OCI-LY3 (cell line): ENCODE measurements around the gene PLXNC1.

Source experiments
- H2AFZ ChIP-seq: fragments of 200-600, 300-600 bp; shearing (Covaris generic); 2 replicates; pipeline ENCODE4 v1.6.0; 2014; ENCODE audit warnings: antibody characterized with exemption, low read depth, low read length
- H3K27ac ChIP-seq: fragments of 200-600, 300-600 bp; sonication (generic); 2 replicates; pipeline ENCODE4 v1.5.1; 2014; ENCODE audit warnings: mild to moderate bottlenecking, low read length, moderate library complexity, mixed read lengths
- H3K27me3 ChIP-seq: fragments of 200-600, 300-600 bp; sonication (generic); 2 replicates; pipeline ENCODE4 v1.6.1; 2014; ENCODE audit warnings: low read depth, low read length, mixed read lengths
- H3K36me3 ChIP-seq: fragments of 200-600, 300-600 bp; sonication (generic); replicated peaks from 2 replicates; pipeline ENCODE3; 2014; ENCODE audit warnings: low read depth, low read length, mixed read lengths
- H3K4me1 ChIP-seq: fragments of 300-600, 200-600 bp; sonication (generic); 2 replicates; pipeline ENCODE4 v1.6.1; 2014; ENCODE audit warnings: low read length, mixed read lengths
- H3K4me2 ChIP-seq: fragments of 200-600, 300-600 bp; sonication (generic); 2 replicates; pipeline ENCODE4 v1.6.1; 2014; ENCODE audit warnings: low read length, mixed read lengths
- H3K4me3 ChIP-seq: fragments of 300-600, 200-600 bp; sonication (generic); 2 replicates; pipeline ENCODE4 v1.5.1; 2014; ENCODE audit warnings: antibody characterized with exemption, mild to moderate bottlenecking, low read length, moderate library complexity
- H3K79me2 ChIP-seq: fragments of 300-600, 200-600 bp; shearing (Covaris generic); 2 replicates; pipeline ENCODE4 v1.6.1; 2014; ENCODE audit warnings: mild to moderate bottlenecking, low read length, mixed read lengths
- H3K9ac ChIP-seq: fragments of 300-600, 200-600 bp; shearing (Covaris generic); 2 replicates; pipeline ENCODE4 v1.6.0; 2014; ENCODE audit warnings: mild to moderate bottlenecking, low read length, moderate library complexity
- H3K9me3 ChIP-seq: fragments of 200-600, 300-600 bp; shearing (Covaris generic); 2 replicates; pipeline ENCODE4 v1.6.1; 2014; ENCODE audit warnings: low read length, mixed read lengths; ENCODE audit not compliant: insufficient read depth
- H4K20me1 ChIP-seq: fragments of 200-600, 300-600 bp; sonication (generic); 2 replicates; pipeline ENCODE4 v1.6.1; 2016; ENCODE audit warnings: low read length, mixed read lengths; ENCODE audit not compliant: insufficient read depth
- EZH2phosphoT487 ChIP-seq: fragments of 200-600 bp; shearing (Covaris generic); IDR thresholded peaks from 2 replicates; pipeline ENCODE4 v1.6.1; 2018; ENCODE audit warnings: antibody characterized with exemption, mixed run types, low read depth
- TF ChIP-seq, protein P1 (sequence below): fragments of 200-600, 300-600 bp; sonication (generic); IDR thresholded peaks from 2 replicates; pipeline ENCODE4 v1.5.1; 2014; ENCODE audit warnings: antibody characterized with exemption, low read length, low read depth

PLXNC1 gene

DNA sequence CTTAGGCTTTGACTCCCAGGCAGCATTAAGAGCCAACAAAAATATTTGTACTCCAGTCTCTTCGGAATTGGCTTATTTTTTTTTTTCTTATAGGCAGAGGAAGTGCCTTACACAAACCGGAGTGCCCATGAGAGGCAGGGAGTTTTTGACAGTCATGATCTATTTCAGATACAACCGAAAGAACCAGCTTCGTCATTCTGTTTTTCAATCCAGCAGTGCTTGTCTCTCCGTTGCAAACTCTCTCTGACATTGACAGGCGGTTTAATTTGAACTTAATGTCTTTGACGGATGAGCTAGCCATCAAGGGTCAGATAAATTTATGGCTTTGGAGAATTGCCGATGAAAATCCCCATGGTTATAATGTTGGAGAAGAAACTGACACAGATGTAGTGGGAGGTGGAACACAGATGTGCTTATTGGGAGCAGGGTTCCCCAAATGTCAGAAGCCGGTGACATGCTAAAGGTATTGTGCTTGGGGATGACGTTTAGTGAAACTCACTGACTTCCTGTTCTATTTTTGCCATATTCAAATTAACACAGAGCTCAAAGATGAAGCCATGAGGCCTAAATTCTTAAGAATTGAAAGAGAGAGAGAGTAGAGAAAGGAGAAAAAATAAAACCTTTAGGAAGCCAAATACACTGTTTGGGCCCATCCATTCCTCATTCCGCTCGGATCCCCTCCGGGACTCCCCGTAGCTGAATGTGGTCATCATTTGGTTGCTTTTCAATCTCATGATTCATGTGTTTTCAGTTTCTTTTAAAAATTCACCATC, 59.7 kb downstream of the PLXNC1 start:
- no peak for TF ChIP-seq EZH2phosphoT487
- TF ChIP-seq, protein P1, sequence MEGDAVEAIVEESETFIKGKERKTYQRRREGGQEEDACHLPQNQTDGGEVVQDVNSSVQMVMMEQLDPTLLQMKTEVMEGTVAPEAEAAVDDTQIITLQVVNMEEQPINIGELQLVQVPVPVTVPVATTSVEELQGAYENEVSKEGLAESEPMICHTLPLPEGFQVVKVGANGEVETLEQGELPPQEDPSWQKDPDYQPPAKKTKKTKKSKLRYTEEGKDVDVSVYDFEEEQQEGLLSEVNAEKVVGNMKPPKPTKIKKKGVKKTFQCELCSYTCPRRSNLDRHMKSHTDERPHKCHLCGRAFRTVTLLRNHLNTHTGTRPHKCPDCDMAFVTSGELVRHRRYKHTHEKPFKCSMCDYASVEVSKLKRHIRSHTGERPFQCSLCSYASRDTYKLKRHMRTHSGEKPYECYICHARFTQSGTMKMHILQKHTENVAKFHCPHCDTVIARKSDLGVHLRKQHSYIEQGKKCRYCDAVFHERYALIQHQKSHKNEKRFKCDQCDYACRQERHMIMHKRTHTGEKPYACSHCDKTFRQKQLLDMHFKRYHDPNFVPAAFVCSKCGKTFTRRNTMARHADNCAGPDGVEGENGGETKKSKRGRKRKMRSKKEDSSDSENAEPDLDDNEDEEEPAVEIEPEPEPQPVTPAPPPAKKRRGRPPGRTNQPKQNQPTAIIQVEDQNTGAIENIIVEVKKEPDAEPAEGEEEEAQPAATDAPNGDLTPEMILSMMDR, result no peak
- Histone ChIP-seq H3K4me1 (peaks cover 55% of the 10 kb centered on the region), H3K9me3 (no peaks in the 10 kb centered on the region), H4K20me1 (no peaks in the 10 kb centered on the region), H3K9ac (peak overlapping the region; percentile 59), H3K27ac (peak overlapping the region; percentile 91), H3K27me3 (no peaks in the 10 kb centered on the region), H3K4me2 (peak overlapping the region; percentile 92), H3K4me3 (peak overlapping the region; percentile 72), H3K79me2 (no peaks in the 10 kb centered on the region), H2AFZ (peak overlapping the region; percentile 75), H3K36me3 (no peaks in the 10 kb centered on the region)

DNA sequence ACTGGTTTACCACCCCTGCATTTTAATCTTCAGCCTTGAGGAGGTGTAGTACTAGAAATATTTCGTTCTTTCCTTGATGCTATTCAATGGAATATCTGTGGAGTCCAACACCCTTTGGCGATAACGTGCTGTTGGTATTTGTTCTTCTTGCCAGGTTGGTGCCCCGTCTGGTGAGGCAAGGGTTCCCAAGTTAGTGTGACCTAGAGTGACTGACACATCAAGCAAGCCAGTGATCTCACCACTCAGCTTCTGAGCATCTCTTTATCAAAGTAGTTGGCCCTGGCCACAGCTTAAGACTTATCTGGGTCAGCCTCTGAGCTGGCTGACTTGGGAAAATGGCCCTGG, 60.2 kb downstream of the PLXNC1 start:
- H3K27me3 ChIP-seq, result no peaks in the 10 kb centered on the region
- TF ChIP-seq, protein P1, result no peak
- no peak for TF ChIP-seq EZH2phosphoT487
- no peaks in the 10 kb centered on the region for H3K9me3 ChIP-seq
- H3K36me3 ChIP-seq, result no peaks in the 10 kb centered on the region
- no peaks in the 10 kb centered on the region for H4K20me1 ChIP-seq
- H2AFZ ChIP-seq, result peak overlapping the region; percentile 75
- no peaks in the 10 kb centered on the region for H3K79me2 ChIP-seq
- peak overlapping the region; percentile 72 for H3K4me3 ChIP-seq
- peak overlapping the region; percentile 59 for H3K9ac ChIP-seq
- H3K4me2 ChIP-seq, result peak overlapping the region; percentile 92
- H3K27ac ChIP-seq, result peak overlapping the region; percentile 91
- peaks cover 53% of the 10 kb centered on the region for H3K4me1 ChIP-seq

DNA sequence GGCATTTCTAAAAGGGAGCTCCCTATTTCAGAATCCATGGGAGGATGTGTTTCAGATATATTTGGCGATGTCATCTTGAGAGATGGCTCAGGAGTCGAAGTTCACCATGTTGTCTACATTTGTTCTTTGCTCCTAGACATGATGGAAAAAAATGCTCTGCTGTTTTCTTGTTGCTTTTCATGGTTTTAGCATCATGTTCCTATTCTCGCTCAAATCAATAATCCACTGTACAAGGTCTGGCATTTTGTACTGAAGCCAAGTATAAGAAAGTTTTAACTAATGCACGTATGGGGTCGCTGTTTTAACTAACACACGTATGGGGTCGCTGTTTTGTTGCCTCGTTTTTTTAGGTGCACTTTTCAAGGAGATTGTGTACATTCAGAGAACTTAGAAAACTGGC, 60.9 kb downstream of the PLXNC1 start:
- H3K9me3 ChIP-seq, result no peaks in the 10 kb centered on the region
- peak overlapping the region; percentile 92 for H3K4me2 ChIP-seq
- H3K27ac ChIP-seq, result peak overlapping the region; percentile 91; the same call in 1 of the 2 replicates
- H3K4me1 ChIP-seq, result peaks cover 51% of the 10 kb centered on the region
- no peak overlapping the region for H3K9ac ChIP-seq
- no peak for TF ChIP-seq EZH2phosphoT487
- TF ChIP-seq, protein P1, result no peak
- no peaks in the 10 kb centered on the region for H3K36me3 ChIP-seq
- no peak overlapping the region for H3K4me3 ChIP-seq
- H2AFZ ChIP-seq, result no peak overlapping the region
- H4K20me1 ChIP-seq, result no peaks in the 10 kb centered on the region
- no peaks in the 10 kb centered on the region for H3K79me2 ChIP-seq
- no peaks in the 10 kb centered on the region for H3K27me3 ChIP-seq

DNA sequence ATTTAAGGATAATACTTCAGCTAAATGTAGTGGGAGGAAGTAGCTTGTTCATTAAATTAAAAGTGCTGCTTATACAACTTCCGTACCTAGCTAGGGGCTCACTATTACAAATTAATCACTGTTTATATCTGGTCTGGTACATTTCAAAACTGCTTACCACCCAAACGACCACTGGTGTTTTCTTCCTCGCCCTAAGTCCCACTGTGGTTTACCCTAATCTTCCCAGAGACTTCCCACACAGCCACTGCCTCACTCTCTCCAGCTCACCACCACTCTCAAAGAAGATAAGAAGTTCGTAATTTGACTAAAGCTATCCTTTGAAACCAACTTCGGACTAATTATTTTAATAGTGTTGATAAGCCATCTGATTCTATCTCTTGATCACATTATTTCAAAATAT, 62.6 kb downstream of the PLXNC1 start:
- Histone ChIP-seq H3K9me3 (no peaks in the 10 kb centered on the region), H3K36me3 (no peaks in the 10 kb centered on the region), H3K27me3 (no peaks in the 10 kb centered on the region), H3K79me2 (no peaks in the 10 kb centered on the region), H2AFZ (no peak overlapping the region), H3K4me1 (peaks cover 33% of the 10 kb centered on the region), H3K4me2 (no peak overlapping the region), H3K27ac (no peak overlapping the region), H3K9ac (no peak overlapping the region), H3K4me3 (no peak overlapping the region), H4K20me1 (no peaks in the 10 kb centered on the region)
- TF ChIP-seq EZH2phosphoT487, result no peak
- TF ChIP-seq, protein P1, result no peak
